ENCODE results near the gene BRD2. TPM values are rescaled to one million over a fixed set of nuclear protein-coding genes. Genes with fewer than 3 reads are reported as not detected.

The BRD2 gene
- total RNA-seq, 1 donor from 2014 or later: 63.4 TPM

GRCh38 chr6:33008944-33009861, 40.8 kb downstream of the BRD2 start, which contains the start of gene HLA-DOA:
Gene HLA-DOA (minus strand): TSS chr6:33009591.
- peak within 1 kb of the TSS; percentile 53 for H3K4me3 ChIP-seq
- peak within 1 kb of the TSS; percentile 19 for H3K27ac ChIP-seq (replicated peaks)
- H3K27me3 ChIP-seq (ENCODE audit: low read depth): peaks cover 48% of the 10 kb centered on the region
- H3K36me3 ChIP-seq: no peaks in the 10 kb centered on the region
- no peaks in the 10 kb centered on the region for H3K9me3 ChIP-seq (replicated peaks)
- TF ChIP-seq CTCF (IDR thresholded peaks at IDR 0.05; ENCODE audit: borderline replicate concordance): no peak
- intact Hi-C loops (cut with micrococcal nuclease): no loop called here
- DNase-seq: no peak
- H3K4me1 ChIP-seq: peaks cover 9% of the 10 kb centered on the region

GRCh38 chr6:33010356-33010755, 42.0 kb downstream of the BRD2 start:
- H3K27me3 ChIP-seq (ENCODE audit: low read depth): peaks cover 40% of the 10 kb centered on the region
- intact Hi-C loops (cut with micrococcal nuclease): no loop called here
- no peak for TF ChIP-seq CTCF (IDR thresholded peaks at IDR 0.05; ENCODE audit: borderline replicate concordance)
- no peak overlapping the region for H3K4me3 ChIP-seq
- H3K9me3 ChIP-seq (replicated peaks): no peaks in the 10 kb centered on the region
- peaks cover 19% of the 10 kb centered on the region for H3K4me1 ChIP-seq
- no peak overlapping the region for H3K27ac ChIP-seq (replicated peaks)
- H3K36me3 ChIP-seq: no peaks in the 10 kb centered on the region
- DNase-seq: no peak

DNA sequence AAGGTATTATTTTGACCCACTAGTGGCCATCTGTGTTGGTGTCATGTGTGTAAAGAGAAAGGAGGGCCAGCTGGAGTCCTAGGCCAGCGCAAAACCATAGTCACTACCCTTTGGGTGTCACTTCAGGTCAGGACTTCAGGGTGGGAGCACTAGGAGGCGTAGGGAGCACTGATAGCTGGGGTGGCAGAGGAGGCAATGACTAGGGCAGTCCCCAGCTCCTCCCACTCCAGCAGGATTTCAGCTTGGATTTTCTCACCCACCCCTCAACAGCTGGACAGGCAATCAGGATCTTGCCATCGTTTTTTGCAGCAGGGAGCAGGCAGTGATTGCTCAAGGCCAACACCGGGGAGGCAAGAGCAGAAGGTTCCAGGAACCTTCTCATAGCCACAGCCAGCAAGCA, 45.2 kb downstream of the BRD2 start:
- DNase-seq: no peak
- intact Hi-C loops (cut with micrococcal nuclease): no loop called here
- no peaks in the 10 kb centered on the region for H3K9me3 ChIP-seq (replicated peaks)
- no peak overlapping the region for H3K4me3 ChIP-seq
- H3K4me1 ChIP-seq: peaks cover 40% of the 10 kb centered on the region
- no peaks in the 10 kb centered on the region for H3K36me3 ChIP-seq
- H3K27me3 ChIP-seq (ENCODE audit: low read depth): peaks cover 42% of the 10 kb centered on the region
- no peak for TF ChIP-seq CTCF (IDR thresholded peaks at IDR 0.05; ENCODE audit: borderline replicate concordance)
- H3K27ac ChIP-seq (replicated peaks): peak overlapping the region; percentile 20

- no peaks in the 10 kb centered on the region for H3K9me3 ChIP-seq (replicated peaks)
- no peaks in the 10 kb centered on the region for H3K36me3 ChIP-seq
- DNase-seq: no peak
- H3K4me1 ChIP-seq: peaks cover 43% of the 10 kb centered on the region
- TF ChIP-seq CTCF (IDR thresholded peaks at IDR 0.05; ENCODE audit: borderline replicate concordance): peak; percentile 89
- intact Hi-C loops (cut with micrococcal nuclease): loop anchor here (5.0 kb wide), 1 partner anchor 67 kb away; no protein-coding TSS in a partner anchor
- H3K4me3 ChIP-seq: peak overlapping the region; percentile 14
- H3K27me3 ChIP-seq (ENCODE audit: low read depth): peaks cover 28% of the 10 kb centered on the region
- peak overlapping the region; percentile 72 for H3K27ac ChIP-seq (replicated peaks)
Measured at GRCh38 chr6:33014841-33015634, 46.6 kb downstream of the BRD2 start.

DNA sequence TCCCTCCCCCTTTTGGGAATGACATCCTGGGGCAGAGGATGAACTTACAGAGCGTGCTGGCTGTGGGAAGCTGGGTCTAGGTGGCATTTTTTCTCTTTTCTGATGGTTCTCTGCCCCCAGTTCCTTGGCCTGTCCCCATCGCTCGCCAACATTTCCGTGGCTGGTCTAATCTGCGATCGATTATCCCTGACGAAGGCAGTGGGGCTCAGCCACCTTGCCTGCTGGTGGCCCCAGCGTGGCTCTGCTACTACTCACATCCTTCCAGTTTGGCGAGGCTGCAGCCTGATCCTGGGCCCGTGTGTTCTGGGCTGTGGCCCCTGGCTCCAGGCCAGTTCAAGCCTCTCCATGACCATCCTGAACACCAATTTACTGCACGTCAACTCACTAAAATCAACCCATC, 47.4 kb downstream of the BRD2 start:
- no peak for TF ChIP-seq CTCF (IDR thresholded peaks at IDR 0.05; ENCODE audit: borderline replicate concordance)
- DNase-seq: no peak
- Histone ChIP-seq H3K27ac (replicated peaks) (peak overlapping the region; percentile 72), H3K9me3 (replicated peaks) (no peaks in the 10 kb centered on the region), H3K36me3 (no peaks in the 10 kb centered on the region), H3K4me1 (peaks cover 49% of the 10 kb centered on the region), H3K27me3 (ENCODE audit: low read depth) (peaks cover 22% of the 10 kb centered on the region), H3K4me3 (no peak overlapping the region)
- intact Hi-C loops (cut with micrococcal nuclease): loop anchor here (5.0 kb wide), 1 partner anchor 67 kb away; no protein-coding TSS in a partner anchor
